Natural killer cell (primary cell): ENCODE results near the gene ROR1. TPM values are rescaled to one million over a fixed set of nuclear protein-coding genes. Genes with fewer than 3 reads are reported as not detected.

Source experiments
- ATAC-seq, 3 donors: fragments of 150-1000 bp in 2 of 3; fragments of 200-7000 bp in 1 of 3; cut with Tn5 transposase; 1 replicate in 1 of 3; 2 replicates in 2 of 3; pipeline ENCODE4 v1.10.0; 2021; ENCODE audit warnings: mild to moderate bottlenecking in 2 of 3, moderate library complexity in 2 of 3
- DNase-seq, 2 donors: peaks; one replicate each; pipeline versions ENCODE4 v3.0.0 to v3.0.0-alpha.2; 2013 to 2021; ENCODE audit warnings: mixed read lengths in 1 of 2
- H3K27ac ChIP-seq: one replicate; pipeline ENCODE4 v1.5.1; 2013; ENCODE audit warnings: mild to moderate bottlenecking, low read length
- H3K27me3 ChIP-seq: one replicate; pipeline ENCODE4 v1.6.1; 2013; ENCODE audit warnings: low read length; ENCODE audit not compliant: control insufficient read depth, insufficient read depth
- H3K36me3 ChIP-seq: one replicate; pipeline ENCODE4 v1.6.1; 2013; ENCODE audit warnings: low read length; ENCODE audit not compliant: control insufficient read depth, insufficient read depth
- H3K4me1 ChIP-seq: one replicate; pipeline ENCODE4 v1.6.1; 2013; ENCODE audit warnings: low read length; ENCODE audit not compliant: control insufficient read depth, insufficient read depth
- H3K4me3 ChIP-seq: one replicate; pipeline ENCODE4 v1.5.1; 2013; ENCODE audit warnings: low read length
- H3K9me3 ChIP-seq: one replicate; pipeline ENCODE4 v1.6.1; 2013; ENCODE audit warnings: low read length; ENCODE audit not compliant: control insufficient read depth, insufficient read depth
- H3K27ac Mint-ChIP-seq, 2 donors: one replicate each; pipeline ENCODE4 v1.8.0; 2022; ENCODE audit warnings: mild to moderate bottlenecking in 2 of 2, mixed read lengths in 2 of 2, moderate library complexity in 1 of 2
- H3K27me3 Mint-ChIP-seq, 2 donors: one replicate each; pipeline ENCODE4 v1.8.0; 2022; ENCODE audit warnings: low read depth in 2 of 2, mixed read lengths in 2 of 2
- H3K36me3 Mint-ChIP-seq: one replicate; pipeline ENCODE4 v1.8.0; 2022; ENCODE audit warnings: mixed read lengths
- H3K4me1 Mint-ChIP-seq, 2 donors: one replicate each; pipeline ENCODE4 v1.8.0; 2022; ENCODE audit warnings: mixed read lengths in 2 of 2
- H3K4me3 Mint-ChIP-seq: one replicate; pipeline ENCODE4 v1.8.0; 2022; ENCODE audit warnings: mild to moderate bottlenecking, moderate library complexity, mixed read lengths
- H3K9me3 Mint-ChIP-seq, 2 donors: one replicate each; pipeline ENCODE4 v1.8.0; 2022; ENCODE audit warnings: mixed read lengths in 2 of 2
- CTCF ChIP-seq: fragments of 200-600 bp; IDR thresholded peaks from one replicate; pipeline ENCODE4 v1.8.0; 2022; ENCODE audit warnings: antibody characterized with exemption
- WGBS: methylation state at CpG from one replicate; pipeline ENCODE4 v1.1.7; 2013; ENCODE audit warnings: missing lambda C conversion rate; ENCODE audit not compliant: insufficient coverage; 5-methylcytosine and 5-hydroxymethylcytosine counted together
- intact Hi-C: fragments of 100-400 bp; cut with micrococcal nuclease; formaldehyde crosslinking; loops from one replicate; pipeline ENCODE4 v1.14.2; 2022
- total RNA-seq, 4 donors: library from RNA; stranded (reverse); fragments of 120-200 nt in 1 of 4; gene quantifications; one replicate each; pipeline versions ENCODE4 v1.2.3 to v1.2.4, GENCODE V29; 2013 to 2022

The ROR1 gene
- total RNA-seq, 3 donors from 2014 or later (not counting 1 experiment from before 2014, with no cell fraction given), result 0.05 to 0.35 (median 0.27) TPM

DNA sequence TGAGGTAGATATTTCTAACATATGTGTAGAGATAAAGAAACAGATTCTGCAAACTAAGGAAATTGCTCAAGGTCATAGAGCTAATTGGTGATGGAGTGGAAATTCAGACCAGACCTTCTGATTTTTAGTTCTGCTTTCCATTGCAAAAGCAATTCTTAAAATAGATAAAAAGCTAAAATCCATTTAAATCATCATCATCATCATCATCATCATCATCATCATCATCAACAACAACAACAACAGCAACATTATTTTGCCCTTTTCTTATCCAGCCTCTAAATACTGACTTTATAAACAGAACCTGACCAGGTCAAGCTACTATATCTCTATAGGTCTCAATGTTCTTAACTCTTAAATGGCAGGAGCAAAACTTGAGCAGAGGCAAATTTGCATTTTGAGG is 14.0 kb upstream of the ROR1 start:
- H3K9me3 ChIP-seq, result no peaks in the 10 kb centered on the region
- no peaks in the 10 kb centered on the region for H3K27me3 ChIP-seq
- no peak for TF ChIP-seq CTCF
- no peaks in the 10 kb centered on the region for H3K4me1 Mint-ChIP-seq
- no peaks in the 10 kb centered on the region for H3K36me3 ChIP-seq
- DNase-seq, result no peak
- peaks cover 3 to 31% of the 10 kb centered on the region in 2 donors for H3K27me3 Mint-ChIP-seq
- no peak overlapping the region for H3K4me3 Mint-ChIP-seq
- H3K36me3 Mint-ChIP-seq, result no peaks in the 10 kb centered on the region
- H3K4me1 ChIP-seq, result no peaks in the 10 kb centered on the region
- ATAC-seq, result no peak
- H3K9me3 Mint-ChIP-seq, result peaks cover 0 to 3% of the 10 kb centered on the region in 2 donors
- no peak overlapping the region for H3K4me3 ChIP-seq
- intact Hi-C loops, result no loop called here
- no peak overlapping the region for H3K27ac Mint-ChIP-seq
- H3K27ac ChIP-seq, result no peak overlapping the region

- intact Hi-C loops, result no loop called here
- Histone ChIP-seq H3K4me1 (peaks cover 12% of the 10 kb centered on the region), H3K4me3 (no peak overlapping the region), H3K27ac (no peak overlapping the region), H3K9me3 (no peaks in the 10 kb centered on the region), H3K36me3 (no peaks in the 10 kb centered on the region), H3K27me3 (peaks cover 22% of the 10 kb centered on the region)
- no peak for DNase-seq
- Mint-ChIP-seq H3K27ac (no peak overlapping the region), H3K4me3 (no peak overlapping the region), H3K36me3 (no peaks in the 10 kb centered on the region), H3K27me3 (peaks cover 26 to 39% of the 10 kb centered on the region in 2 donors), H3K4me1 (peaks cover 6 to 18% of the 10 kb centered on the region in 2 donors), H3K9me3 (no peaks in the 10 kb centered on the region)
- ATAC-seq, result no peak
- no peak for TF ChIP-seq CTCF
- 75% methylated on average over 1 of the region's 1 CpG for WGBS
These were observed 3.4 kb upstream of the ROR1 start for GRCh38 chr1:63770381-63770780.

- Histone ChIP-seq H3K9me3 (no peaks in the 10 kb centered on the region), H3K4me1 (peaks cover 12% of the 10 kb centered on the region), H3K4me3 (no peak overlapping the region), H3K36me3 (no peaks in the 10 kb centered on the region), H3K27me3 (peaks cover 26% of the 10 kb centered on the region), H3K27ac (no peak overlapping the region)
- Mint-ChIP-seq H3K9me3 (no peaks in the 10 kb centered on the region), H3K4me3 (no peak overlapping the region), H3K36me3 (no peaks in the 10 kb centered on the region), H3K27ac (no peak overlapping the region), H3K27me3 (peaks cover 43 to 48% of the 10 kb centered on the region in 2 donors), H3K4me1 (peaks cover 7 to 18% of the 10 kb centered on the region in 2 donors)
- no peak for TF ChIP-seq CTCF
- 96% methylated on average over 3 of the region's 3 CpGs for WGBS
- ATAC-seq (no peak), DNase-seq (no peak)
- intact Hi-C loops, result no loop called here
These were observed 1.6 kb upstream of the ROR1 start for GRCh38 chr1:63772201-63772600.

DNA sequence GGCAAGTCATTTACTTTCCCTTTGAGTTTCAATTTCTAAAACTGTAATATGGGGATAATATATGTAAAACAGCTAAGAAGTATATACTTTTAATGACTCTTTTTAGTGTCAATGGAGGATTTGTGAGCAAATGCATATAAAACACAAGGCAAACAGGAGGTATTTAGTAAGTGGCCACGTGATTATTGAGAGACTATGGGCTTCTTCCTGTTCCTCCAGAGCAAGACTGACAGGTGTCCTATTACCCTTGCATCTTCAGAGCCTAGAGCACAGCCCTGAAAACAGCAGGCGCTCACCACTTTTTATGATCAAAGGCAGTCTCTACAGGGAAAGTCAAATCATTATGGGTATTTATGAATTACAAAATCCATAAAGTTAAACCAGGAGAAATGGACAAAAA is 941 bp upstream of the ROR1 start:
- peaks cover 50 to 54% of the 10 kb centered on the region in 2 donors for H3K27me3 Mint-ChIP-seq
- intact Hi-C loops, result no loop called here
- H3K27me3 ChIP-seq, result peaks cover 24% of the 10 kb centered on the region

More for the DNA sequence above, 941 bp upstream of the ROR1 start:
- H3K9me3 ChIP-seq, result no peaks in the 10 kb centered on the region
- peaks cover 7 to 18% of the 10 kb centered on the region in 2 donors for H3K4me1 Mint-ChIP-seq
- H3K27ac Mint-ChIP-seq, result no peak overlapping the region
- no peak for TF ChIP-seq CTCF
- ATAC-seq (no peak), DNase-seq (no peak)
- H3K9me3 Mint-ChIP-seq, result no peaks in the 10 kb centered on the region
- peaks cover 12% of the 10 kb centered on the region for H3K4me1 ChIP-seq
- 50% methylated on average over 2 of the region's 2 CpGs for WGBS
- no peaks in the 10 kb centered on the region for H3K36me3 Mint-ChIP-seq
- no peaks in the 10 kb centered on the region for H3K36me3 ChIP-seq
- peak overlapping the region; percentile 41 for H3K4me3 Mint-ChIP-seq
- H3K4me3 ChIP-seq, result no peak overlapping the region
- no peak overlapping the region for H3K27ac ChIP-seq
